Fibroblast of mammary gland (primary cell): Measurements from ENCODE around the gene ARHGEF11.
A peak's percentile ranks its signal among the peaks of the same experiment; 100 is the strongest.

Experiments used
- DNase-seq: peaks from one replicate; pipeline ENCODE4 v3.0.0-alpha.2; 2010; ENCODE audit warnings: low read depth
- H3K4me3 ChIP-seq: 2 replicates; pipeline ENCODE4 v1.5.1; 2011; ENCODE audit warnings: low read depth, mild to moderate bottlenecking, low read length, moderate library complexity; ENCODE audit not compliant: control insufficient read depth
- TF ChIP-seq, protein P1 (sequence below): conservative IDR thresholded peaks from 2 replicates; pipeline ENCODE4 v1.5.1; 2011; ENCODE audit warnings: low read depth, low read length, inconsistent platforms; ENCODE audit not compliant: control insufficient read depth, insufficient read depth

ARHGEF11 gene

DNA sequence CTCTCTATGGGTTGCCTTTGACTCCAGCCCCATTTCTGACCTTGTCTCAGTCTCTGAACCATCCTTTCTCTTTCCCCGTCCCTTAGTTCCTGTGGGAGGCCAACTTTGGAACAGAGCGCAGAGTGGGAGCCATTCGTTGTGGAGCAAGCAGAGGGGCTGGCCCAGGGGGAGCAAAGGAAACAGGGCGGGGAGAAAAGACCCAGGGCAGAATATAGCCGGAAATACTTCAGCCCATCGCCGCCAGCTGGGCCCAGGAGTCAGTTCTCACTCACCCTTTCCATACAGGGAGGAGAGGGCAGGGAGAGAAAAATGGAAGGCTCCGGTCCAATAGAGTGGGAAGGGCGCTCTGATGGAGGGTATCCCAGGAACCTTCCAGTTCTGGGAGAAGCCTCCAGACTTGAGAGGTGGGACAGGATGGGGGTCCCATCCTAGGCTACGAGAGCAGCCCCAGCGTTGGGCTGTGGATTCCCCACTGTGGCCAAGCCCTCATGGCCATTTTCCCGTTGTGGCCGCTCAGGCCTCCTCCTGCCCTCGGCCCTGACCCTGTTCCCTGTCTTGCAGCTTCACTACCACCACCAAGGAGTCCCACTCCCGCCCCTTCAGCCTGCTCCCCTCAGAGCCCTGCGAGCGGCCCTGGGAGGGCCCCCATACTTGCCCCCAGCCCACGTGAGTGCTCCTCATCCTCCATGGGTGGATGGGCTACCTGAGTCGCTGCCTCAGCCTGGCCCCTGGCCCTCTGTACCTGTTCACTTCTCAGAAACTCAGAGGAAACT is 141.2 kb downstream of the ARHGEF11 start:
- no peak for DNase-seq
- H3K4me3 ChIP-seq = no peak overlapping the region
- TF ChIP-seq, protein P1, sequence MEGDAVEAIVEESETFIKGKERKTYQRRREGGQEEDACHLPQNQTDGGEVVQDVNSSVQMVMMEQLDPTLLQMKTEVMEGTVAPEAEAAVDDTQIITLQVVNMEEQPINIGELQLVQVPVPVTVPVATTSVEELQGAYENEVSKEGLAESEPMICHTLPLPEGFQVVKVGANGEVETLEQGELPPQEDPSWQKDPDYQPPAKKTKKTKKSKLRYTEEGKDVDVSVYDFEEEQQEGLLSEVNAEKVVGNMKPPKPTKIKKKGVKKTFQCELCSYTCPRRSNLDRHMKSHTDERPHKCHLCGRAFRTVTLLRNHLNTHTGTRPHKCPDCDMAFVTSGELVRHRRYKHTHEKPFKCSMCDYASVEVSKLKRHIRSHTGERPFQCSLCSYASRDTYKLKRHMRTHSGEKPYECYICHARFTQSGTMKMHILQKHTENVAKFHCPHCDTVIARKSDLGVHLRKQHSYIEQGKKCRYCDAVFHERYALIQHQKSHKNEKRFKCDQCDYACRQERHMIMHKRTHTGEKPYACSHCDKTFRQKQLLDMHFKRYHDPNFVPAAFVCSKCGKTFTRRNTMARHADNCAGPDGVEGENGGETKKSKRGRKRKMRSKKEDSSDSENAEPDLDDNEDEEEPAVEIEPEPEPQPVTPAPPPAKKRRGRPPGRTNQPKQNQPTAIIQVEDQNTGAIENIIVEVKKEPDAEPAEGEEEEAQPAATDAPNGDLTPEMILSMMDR = no peak

GRCh38 chr1:156903328-156904091 is 142.0 kb downstream of the ARHGEF11 start:
- H3K4me3 ChIP-seq = no peak overlapping the region
- TF ChIP-seq, protein P1 = no peak
- DNase-seq = no peak

DNA sequence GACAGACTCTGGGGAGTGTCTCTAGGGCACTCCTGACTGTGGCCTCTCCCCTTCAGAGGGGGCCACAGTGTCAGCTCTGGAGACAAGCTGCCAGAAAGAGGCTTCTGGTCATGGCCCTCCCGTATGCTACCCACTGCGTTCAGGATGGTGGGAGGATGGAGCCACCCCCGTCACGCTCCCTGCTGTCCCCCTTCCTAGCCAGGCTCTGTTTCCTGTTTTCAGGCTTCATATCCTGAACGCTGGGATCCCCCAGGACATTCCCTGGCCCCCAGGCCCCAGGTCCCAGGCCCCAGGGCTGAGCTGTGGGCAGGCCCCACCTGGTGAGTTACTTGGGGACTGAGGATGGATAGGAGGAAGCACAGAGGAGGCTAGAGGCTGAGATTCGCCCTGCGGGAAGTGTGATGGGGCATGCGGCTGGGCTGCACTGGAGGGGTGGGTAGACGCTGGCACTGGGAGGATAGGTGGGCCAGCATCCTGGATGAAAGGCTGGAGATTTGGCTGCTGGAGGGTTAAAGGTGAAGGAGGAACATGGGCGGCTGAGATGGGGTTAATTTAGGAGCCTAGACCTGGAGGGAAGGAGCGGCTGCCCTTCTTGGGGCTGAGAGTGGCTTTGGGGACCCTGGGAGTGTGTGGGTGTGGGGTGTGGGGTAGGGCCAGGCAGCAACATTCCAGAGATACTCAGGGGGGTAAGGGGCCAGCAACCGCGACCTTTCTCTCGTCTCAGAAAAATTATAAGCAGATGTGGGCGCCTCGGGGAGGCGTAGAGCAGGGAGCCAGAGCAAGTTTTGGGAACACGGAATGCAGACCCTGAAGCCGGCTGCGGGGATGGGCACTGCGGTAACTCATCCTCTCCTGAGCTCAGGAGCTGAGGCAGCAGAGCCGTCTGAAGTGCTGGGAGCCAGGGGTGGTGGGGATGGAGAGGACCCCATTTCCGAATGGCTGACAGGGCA is 143.3 kb downstream of the ARHGEF11 start:
- no peak overlapping the region for H3K4me3 ChIP-seq
- peak; percentile 35 for DNase-seq
- TF ChIP-seq, protein P1 = no peak

GRCh38 chr1:156901590-156901900 is 144.0 kb downstream of the ARHGEF11 start:
- DNase-seq = no peak
- H3K4me3 ChIP-seq = no peak overlapping the region
- TF ChIP-seq, protein P1 = no peak

DNA sequence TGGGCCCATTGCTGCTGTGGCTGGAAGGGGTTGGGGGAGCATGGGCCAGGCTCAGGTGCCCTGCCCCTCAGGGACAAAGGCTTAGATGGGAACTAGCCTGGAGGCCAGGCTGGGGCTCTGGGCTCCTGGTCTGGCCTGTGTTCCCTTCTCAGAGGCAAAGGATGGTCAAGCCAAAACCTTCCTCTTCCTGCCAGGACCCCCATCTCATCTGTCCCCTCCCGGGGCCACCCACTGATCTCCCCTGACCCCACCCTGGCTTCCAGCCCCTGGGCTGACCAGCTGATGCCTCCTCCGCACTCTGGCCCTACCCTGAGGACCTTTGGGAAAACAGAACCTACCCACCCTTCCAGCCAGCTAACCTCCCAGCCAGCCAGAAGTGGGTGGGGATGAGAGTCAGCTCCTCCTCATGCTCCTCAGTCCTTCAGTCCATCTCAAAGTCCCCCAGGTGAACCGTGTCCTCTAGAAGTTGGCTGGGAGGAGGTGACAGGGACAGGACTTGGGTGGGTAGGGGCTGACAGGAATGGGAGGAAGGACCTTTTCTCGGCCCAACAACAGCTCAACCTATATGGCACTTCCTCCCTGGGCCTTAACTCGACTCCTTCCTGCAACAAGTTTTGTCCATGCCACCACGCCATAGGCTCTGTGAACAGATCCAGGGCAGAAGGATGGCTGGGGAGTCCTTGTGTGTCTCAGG is 144.5 kb downstream of the ARHGEF11 start:
- DNase-seq = no peak
- TF ChIP-seq, protein P1 = no peak
- H3K4me3 ChIP-seq = no peak overlapping the region
